ENCODE results near the gene ABHD2.

DNA sequence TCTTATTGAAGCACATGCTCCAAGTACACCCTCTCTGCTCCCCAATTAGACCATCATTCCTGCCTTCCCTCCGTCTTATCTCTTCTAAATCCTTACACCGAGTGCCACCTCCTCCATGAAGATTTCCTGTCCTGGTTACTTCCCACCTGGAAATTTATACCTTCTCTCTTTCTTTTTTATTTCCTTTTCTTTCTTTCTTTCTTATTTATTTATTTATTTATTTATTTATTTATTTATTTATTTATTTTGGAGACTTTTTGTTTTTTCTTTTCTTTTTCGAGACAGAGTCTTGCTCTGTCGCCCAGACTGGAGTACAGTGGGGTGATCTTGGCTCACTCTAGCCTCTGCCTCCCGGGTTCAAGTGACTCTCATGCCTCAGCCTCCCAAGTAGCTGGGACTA is 45.9 kb upstream of the ABHD2 start:
- TF ChIP-seq, protein P1, sequence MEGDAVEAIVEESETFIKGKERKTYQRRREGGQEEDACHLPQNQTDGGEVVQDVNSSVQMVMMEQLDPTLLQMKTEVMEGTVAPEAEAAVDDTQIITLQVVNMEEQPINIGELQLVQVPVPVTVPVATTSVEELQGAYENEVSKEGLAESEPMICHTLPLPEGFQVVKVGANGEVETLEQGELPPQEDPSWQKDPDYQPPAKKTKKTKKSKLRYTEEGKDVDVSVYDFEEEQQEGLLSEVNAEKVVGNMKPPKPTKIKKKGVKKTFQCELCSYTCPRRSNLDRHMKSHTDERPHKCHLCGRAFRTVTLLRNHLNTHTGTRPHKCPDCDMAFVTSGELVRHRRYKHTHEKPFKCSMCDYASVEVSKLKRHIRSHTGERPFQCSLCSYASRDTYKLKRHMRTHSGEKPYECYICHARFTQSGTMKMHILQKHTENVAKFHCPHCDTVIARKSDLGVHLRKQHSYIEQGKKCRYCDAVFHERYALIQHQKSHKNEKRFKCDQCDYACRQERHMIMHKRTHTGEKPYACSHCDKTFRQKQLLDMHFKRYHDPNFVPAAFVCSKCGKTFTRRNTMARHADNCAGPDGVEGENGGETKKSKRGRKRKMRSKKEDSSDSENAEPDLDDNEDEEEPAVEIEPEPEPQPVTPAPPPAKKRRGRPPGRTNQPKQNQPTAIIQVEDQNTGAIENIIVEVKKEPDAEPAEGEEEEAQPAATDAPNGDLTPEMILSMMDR (IDR thresholded peaks at IDR 0.05; ENCODE audit: low read length) = no peak
- no peak for TF ChIP-seq EZH2 (optimal IDR thresholded peaks at IDR 0.05; ENCODE audit: low read depth, low read length)

Measured in MM.1S (cell line).